GM11168 (cell line): ENCODE data around the gene GPD1L.

ENCODE experiments used
- in situ Hi-C: fragments of 300-500 bp; cut with MboI; formaldehyde crosslinking; loops from one replicate; pipeline ENCODE4 v1.12.0; 2022; ENCODE audit warnings: low sequenced_read_pairs; ENCODE audit not compliant: unreplicated experiment

The GPD1L gene

DNA sequence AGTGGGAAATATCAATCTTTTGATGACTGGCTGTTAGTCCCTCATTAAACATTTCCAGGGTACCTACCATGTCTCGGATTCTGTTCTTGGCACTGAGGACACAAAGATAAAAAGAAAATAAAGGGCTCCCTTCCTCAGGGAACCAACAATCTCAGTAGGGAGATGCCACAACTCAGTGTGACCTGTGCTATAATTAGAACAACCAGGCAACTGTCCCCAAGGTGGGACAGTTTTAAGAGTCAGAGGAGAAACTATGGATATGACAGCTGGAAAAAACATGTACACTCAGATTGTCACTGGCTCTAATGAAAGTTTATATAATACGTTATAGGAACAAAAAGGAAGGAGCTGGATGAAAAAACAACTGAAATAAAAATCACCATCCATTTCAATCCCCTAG is 108.8 kb downstream of the GPD1L start:
- in situ Hi-C loops = no loop called here

DNA sequence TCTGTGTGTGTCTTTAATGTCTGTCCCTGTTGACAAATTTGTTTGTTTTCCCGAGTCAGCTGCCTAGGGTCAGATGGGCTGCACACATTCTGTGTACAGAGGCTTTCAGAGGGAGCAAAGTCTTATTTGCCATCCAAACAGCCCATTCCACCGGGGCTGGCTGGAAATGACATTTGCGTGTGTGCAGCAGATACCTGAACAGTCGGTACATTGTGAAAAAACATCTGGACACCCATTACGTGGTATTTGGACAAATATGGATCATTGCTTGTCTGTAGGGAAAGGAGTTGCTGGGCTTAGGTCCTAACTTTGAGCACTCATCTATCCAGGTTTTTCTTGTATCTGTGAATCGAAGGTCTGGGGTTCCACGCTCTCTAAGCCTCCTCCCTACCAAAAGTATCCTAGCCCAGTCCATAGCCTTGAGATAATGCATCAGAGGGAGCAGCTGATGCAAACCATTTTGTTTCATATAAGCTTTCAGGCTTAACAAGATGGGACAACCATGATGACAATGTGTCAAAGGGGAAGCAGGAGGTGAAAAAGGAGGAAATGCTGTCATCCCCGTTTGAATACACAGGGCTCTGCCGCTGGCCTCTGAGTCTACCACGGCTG is 109.9 kb downstream of the GPD1L start:
- in situ Hi-C loops = no loop called here

DNA sequence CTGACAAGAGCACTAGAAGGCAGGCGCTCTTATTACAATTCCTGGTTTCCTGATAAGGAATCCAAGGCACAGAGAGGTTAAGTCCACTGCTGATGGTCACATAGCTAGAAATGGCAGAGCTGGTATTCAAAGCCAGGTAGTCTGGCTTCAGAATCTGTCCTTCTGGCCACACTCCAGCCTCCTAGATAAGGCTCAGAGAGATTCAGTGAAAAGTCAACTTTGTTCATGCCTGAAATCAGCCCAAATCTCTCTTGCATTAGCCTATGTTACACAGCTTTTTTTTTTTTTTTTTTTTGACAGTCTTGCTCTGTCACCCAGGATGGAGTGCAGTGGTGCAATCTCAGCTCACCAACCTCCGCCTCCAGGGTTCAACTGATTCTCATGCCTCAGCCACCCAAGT is 110.9 kb downstream of the GPD1L start:
- in situ Hi-C loops = no loop called here
